DMS114 treated with DMSO at 0.1 percent for 48 hours (cell line): Measurements from ENCODE around the gene COL5A1.
"Not testable (repeated sequence)": the region's sequence is repeated elsewhere in the genome, so short reads cannot be mapped to it uniquely, and the experiment has no call there.

ENCODE experiments used
- DNase-seq: peaks from one replicate; lab custom pipeline; 2025; ENCODE audit not compliant: unreplicated experiment; lab: John Stamatoyannopoulos, UW

The COL5A1 gene

GRCh38 chr9:134638502-134639090 is 3.0 kb upstream of the COL5A1 start:
- no peak for DNase-seq

- DNase-seq: no peak
Measured at GRCh38 chr9:134639994-134640393, 1.6 kb upstream of the COL5A1 start.

GRCh38 chr9:134640506-134641172 is 964 bp upstream of the COL5A1 start:
- DNase-seq: no peak

- no peak for DNase-seq
Measured at GRCh38 chr9:134641990-134642384, 384 bp downstream of the COL5A1 start.

- no peak for DNase-seq
Measured at GRCh38 chr9:134642385-134643181, 980 bp downstream of the COL5A1 start.

- DNase-seq: no peak
Measured at GRCh38 chr9:134643222-134643671, 1.6 kb downstream of the COL5A1 start.

- not testable (repeated sequence) for DNase-seq
Measured at GRCh38 chr9:134644401-134644724, 2.8 kb downstream of the COL5A1 start.

GRCh38 chr9:134644725-134645606 is 3.4 kb downstream of the COL5A1 start:
- no peak for DNase-seq

GRCh38 chr9:134645607-134646365 is 4.2 kb downstream of the COL5A1 start:
- no peak for DNase-seq

GRCh38 chr9:134647359-134648080 is 5.9 kb downstream of the COL5A1 start:
- DNase-seq: no peak

- DNase-seq: no peak
Measured at GRCh38 chr9:134648701-134649530, 7.3 kb downstream of the COL5A1 start.

GRCh38 chr9:134650431-134651190 is 9.0 kb downstream of the COL5A1 start:
- DNase-seq: no peak

GRCh38 chr9:134651226-134651905 is 9.8 kb downstream of the COL5A1 start:
- DNase-seq: no peak

GRCh38 chr9:134652291-134653225 is 11.0 kb downstream of the COL5A1 start:
- no peak for DNase-seq

GRCh38 chr9:134653259-134654009 is 11.8 kb downstream of the COL5A1 start:
- no peak for DNase-seq

- no peak for DNase-seq
Measured at GRCh38 chr9:134655101-134655500, 13.5 kb downstream of the COL5A1 start.
